Fibroblast of skin of back (primary cell): ENCODE results near the gene GHSR. TPM values are rescaled to one million over a fixed set of nuclear protein-coding genes. Genes with fewer than 3 reads are reported as not detected.

ENCODE experiments used
- DNase-seq: peaks from one replicate; pipeline ENCODE4 v3.0.0-alpha.2; 2013
- polyA plus RNA-seq, 2 experiments: library from polyadenylated mRNA; unstranded; fragments of 120-200 nt; gene quantifications; one replicate each; pipeline ENCODE4 v1.2.1, GENCODE V29; 2013; ENCODE audit not compliant: insufficient read length in 2 of 2

Gene GHSR, protein sequence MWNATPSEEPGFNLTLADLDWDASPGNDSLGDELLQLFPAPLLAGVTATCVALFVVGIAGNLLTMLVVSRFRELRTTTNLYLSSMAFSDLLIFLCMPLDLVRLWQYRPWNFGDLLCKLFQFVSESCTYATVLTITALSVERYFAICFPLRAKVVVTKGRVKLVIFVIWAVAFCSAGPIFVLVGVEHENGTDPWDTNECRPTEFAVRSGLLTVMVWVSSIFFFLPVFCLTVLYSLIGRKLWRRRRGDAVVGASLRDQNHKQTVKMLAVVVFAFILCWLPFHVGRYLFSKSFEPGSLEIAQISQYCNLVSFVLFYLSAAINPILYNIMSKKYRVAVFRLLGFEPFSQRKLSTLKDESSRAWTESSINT
- not detected for polyA plus RNA-seq (2013, experiment 1 of 2; ENCODE audit: insufficient read length)
- not detected for polyA plus RNA-seq (2013, experiment 2 of 2; ENCODE audit: insufficient read length)

DNA sequence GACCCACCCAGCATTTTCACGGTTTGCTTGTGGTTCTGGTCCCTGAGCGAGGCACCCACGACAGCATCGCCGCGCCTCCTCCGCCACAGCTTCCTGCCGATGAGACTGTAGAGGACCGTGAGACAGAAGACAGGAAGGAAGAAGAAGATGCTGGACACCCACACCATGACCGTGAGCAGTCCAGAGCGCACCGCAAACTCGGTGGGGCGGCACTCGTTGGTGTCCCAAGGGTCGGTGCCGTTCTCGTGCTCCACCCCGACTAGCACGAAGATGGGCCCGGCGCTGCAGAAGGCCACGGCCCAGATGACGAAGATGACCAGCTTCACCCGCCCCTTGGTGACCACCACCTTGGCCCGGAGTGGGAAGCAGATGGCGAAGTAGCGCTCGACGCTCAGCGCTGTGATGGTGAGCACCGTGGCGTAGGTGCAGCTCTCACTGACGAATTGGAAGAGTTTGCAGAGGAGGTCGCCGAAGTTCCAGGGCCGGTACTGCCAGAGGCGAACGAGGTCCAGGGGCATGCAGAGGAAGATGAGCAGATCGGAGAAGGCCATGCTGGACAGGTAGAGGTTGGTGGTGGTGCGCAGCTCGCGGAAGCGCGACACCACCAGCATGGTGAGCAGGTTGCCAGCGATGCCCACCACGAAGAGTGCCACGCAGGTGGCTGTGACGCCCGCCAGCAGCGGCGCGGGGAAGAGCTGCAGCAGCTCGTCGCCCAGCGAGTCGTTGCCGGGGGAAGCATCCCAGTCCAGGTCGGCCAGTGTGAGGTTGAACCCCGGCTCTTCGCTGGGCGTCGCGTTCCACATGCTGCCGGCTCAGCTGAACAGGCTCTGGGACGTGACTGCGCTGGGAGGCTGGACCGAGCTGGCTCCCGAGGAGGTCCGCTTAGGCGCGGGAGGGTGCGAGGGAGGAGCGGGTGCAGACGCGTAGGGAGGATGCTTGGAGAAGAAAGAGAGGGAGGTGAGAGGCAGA, at the start of gene GHSR:
GHSR (minus strand) TSS at position 846 of the 969 bp plus-strand sequence; CDS start at position 803, 43 bp downstream.
- no peak for DNase-seq

DNA sequence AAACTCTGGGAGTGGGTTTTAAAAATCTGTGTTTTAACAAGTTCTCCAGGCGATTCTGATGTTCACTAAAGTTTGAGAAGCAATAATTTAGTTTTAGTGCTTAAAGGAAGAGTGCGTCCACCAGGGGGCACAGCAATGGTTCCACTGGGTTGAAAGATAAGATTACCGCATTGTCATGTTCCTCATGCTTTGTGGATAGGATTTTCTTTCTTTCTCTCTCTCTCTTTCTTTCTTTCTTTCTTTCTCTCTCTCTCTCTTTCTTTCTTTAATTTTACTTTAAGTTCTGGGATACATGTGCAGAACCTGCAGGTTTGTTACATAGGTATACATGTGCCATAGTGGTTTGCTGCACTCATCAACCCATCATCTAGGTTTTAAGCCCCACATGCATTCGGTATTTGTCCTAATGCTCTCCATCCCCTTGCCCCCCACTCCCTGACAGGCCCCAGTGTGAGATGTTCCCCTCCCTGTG, 42.0 kb upstream of the GHSR start:
- peak; percentile 62 for DNase-seq

DNA sequence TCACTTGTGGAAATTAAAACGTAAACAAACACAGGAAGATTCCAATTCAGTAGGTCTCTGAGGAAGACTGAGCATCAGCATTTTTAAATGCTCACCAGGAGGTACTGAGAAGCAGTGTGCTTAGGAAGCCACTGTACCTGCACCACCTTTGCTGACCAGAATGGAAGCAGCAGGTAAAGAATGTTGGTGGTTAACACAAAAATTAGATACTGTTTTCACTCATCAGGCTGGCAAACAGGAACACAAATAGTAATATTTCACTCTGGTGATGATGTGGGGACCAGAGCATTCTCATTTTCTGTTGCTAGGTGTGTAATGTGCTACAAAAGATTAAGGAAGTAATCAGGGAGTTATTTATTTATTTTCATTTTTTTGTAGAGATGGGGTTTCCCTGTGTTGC, 29.9 kb upstream of the GHSR start:
- no peak for DNase-seq

DNA sequence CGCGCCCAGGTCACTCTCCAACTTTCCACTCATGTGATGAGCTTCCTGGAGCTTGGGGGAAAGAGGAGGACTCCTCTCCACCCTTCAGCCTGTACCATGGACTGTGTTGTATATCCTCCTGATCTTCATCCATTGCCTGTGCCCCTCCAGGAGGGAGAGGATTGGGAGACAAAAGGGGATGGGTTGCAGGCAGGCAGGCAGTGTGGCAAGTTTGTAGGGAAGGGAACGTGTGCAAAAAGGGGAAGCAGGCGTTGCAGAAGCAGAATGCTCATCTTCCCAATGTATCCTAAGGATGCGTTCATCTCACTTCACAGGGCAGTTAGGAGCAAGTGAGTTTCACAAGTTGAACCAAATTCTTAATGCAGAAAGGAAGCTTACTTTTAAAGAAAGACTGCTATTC, 28.1 kb upstream of the GHSR start:
- no peak for DNase-seq

DNA sequence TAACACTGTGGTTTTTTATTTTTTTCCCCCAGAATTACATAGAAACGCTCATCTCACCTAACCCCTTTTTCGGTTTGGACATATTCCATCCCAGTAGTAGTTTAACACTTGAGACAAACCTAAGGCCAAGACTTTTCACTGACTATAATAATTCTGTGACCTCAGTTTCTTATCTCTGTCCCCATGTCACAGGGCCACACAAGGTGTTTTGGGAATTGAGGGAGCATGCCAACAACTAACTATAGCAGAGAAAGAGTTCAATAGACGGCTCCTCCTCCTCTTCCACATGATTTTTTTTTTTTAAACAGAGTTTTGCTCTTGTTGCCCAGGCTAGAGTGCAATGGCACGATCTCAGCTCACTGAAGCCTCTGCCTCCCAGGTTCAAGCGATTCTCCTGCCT, 27.4 kb upstream of the GHSR start:
- no peak for DNase-seq

DNA sequence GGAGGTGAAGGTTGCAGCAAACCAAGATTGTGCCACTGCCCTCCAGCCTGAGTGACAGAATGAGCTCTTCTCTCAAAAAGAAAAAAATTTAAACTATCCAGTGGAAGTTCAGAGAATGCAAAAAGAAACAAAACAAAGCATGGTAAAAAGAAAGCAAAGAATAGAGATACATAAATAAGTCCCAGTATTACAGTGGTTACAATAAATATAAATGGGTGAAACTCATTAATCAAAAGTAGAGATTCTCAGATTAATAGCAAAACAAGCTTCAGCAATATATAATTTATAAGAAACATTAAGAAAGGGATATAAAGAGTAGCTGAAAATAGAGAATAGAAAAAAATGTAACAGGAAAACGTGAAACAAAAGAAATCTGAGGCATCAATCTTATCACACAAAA, 23.6 kb upstream of the GHSR start:
- DNase-seq = no peak

DNA sequence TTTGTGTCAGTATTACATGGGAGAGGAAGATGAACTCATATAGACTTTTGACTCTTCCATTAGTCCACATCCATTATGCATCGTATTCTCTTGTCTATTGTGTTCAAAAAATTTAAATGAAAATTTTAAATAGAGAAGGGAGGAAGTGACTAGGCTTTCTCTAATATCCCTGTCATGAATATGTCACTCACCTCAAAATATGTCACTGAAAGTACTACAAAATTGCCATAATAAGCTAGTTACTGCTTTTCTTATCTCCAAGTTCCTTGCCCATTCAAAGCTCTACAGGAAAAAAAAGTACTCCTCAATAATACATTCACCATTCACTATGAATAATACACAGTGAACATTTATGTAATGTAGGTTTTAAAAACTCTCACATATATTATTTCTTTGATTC, 22.3 kb upstream of the GHSR start:
- no peak for DNase-seq

DNA sequence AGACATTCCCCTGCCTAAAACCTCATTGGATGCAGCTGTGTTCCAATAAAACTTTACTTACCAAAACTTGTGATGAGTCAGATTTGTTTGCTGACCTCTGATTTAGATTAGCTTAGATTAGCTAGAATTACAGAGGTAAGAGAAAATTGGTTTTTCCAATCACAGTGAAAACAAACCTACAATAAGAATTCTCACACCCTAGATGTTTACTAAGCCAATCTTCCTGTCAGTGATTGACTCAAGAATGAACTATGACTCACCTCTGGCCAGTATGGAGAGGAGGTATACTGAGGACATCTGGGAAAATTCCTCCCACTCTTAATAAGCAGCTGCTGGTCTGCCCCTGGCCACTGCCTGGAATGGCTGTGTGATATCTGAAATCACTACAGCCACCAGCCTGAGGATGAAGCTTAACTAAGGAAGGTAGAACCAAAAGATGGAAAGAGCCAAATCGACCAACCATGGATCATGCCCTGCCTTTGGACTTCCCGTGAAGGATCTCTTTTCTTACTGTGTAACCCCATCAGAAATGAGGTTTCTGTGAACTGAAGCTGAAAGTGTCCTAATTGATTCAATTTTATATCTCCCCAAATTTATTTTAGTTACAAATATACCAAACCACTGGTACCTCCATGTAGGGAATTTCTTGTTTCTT, 19.0 kb upstream of the GHSR start:
- DNase-seq = peak; percentile 46

DNA sequence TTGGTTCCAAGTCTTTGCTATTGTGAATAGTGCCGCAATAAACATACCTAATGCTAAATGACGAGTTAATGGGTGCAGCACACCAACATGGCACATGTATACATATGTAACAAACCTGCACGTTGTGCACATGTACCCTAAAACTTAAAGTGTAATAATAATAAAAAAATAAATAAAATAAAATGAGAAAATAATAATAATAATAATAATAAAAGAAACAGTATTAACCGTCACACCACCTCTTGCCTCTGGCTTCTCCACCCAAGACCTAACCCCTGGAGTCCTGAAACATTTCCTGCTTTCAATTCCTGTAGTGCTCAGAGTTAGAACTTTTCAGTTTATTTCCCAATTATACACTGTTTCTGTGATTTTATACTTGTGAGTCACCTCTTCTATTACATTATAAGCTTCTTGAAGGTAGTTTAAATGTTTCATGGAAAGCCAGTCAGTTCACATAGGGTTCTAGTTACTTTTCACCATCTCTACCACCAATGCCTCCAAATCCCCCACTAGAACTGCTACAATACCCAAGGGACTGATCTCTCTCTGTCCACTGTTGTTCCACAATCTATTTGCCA, 18.4 kb upstream of the GHSR start:
- DNase-seq = no peak

DNA sequence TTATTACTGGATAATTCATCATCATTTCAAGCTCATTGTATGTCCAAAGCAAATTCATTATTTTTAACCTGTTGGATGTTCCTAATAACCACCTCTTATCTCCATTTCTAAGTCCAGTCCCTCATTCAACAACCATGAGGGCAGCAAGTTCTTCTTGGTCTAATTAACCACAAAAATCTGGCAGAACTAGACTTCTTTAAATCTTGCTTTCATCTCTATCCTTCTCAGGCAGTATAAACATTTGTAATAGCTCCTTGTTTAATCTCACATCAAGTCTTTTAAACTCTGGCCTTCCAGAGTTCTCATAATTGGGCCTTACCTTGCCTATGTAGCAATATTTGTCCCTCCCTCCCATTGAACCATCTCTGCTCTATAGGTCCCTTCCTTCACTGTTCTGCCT, 17.0 kb upstream of the GHSR start:
- no peak for DNase-seq

DNA sequence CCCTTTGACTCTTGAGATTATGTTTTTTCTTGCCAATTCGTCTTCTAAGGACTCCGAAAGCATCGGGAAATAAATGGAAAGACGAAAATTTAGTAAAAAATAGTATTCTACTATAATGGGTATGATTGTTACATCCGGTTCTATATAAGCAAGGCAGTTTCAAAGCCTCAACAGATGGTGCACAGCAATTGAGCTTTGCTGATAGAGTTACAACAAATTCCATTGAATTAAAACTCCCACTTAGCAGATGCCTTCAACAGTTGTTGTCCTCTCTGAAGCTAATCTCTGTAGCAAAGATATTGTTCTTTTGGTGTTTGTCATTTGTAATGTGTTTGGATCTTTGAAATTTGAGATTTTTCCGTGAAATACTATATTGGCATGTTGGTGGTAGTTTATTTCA, 16.1 kb upstream of the GHSR start:
- no peak for DNase-seq

DNA sequence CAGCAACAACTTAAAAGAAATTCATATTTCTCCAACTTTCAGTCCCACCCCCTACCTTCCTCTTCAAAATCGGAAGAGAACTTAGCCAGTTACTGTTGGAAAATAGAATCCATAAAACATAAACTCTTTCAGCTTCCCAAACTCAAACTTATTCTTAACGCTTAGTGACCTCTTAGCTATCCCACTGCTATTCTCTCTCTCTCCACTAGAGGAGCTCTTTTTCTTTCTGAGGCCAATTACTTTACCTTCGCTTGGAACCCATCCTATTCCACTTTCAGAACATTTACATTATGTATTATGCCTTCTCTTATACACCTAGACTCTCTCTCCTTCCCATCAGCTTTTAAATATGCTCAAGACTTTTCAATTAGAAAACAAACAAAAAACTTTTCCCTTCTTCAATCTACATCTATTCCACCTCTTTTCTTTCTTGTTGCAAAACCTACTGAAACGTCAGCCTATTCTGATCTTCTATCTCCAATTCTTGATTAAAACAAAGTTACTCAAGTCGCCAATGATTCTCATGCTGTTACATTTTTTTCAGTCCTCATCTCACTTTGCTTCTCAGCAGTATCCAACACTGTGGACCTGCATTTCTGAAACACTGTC, 13.4 kb upstream of the GHSR start:
- DNase-seq = peak; percentile 35

DNA sequence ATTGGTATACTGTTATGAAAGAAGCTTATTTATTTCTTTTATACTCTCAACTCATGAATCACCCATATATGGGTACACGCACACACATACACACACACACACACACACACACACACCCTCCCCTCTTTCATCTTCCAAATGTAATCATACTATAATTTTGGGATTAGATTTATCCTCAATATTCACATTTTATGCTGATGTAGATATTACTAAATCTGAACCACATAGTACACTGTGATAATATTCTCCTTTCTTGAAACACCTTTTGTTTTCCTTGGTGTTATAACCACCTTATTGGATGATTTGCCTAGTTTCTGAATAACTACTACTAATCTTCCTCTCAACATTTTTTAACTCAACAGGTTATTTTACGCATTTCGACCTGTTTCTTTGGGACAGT, 8.1 kb upstream of the GHSR start:
- no peak for DNase-seq

DNA sequence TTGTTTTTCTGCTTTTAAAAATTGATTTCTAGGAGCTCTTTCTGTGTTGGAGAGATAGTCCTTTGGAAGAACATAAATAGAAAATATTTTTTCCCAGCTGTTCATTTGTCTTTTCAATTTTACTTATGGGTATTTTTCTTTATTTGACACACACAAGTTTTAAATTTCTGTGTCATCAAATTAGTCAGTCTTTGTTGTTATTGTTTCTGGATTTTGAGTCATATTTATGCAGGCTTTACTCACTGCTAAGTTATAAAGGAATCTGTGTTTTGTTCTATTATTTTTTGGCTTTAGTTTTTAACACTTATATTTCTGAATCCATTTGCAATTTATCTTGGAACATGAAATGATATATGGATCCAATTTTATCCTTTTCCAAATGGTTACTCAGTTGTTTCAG, 5.9 kb upstream of the GHSR start:
- DNase-seq = no peak

DNA sequence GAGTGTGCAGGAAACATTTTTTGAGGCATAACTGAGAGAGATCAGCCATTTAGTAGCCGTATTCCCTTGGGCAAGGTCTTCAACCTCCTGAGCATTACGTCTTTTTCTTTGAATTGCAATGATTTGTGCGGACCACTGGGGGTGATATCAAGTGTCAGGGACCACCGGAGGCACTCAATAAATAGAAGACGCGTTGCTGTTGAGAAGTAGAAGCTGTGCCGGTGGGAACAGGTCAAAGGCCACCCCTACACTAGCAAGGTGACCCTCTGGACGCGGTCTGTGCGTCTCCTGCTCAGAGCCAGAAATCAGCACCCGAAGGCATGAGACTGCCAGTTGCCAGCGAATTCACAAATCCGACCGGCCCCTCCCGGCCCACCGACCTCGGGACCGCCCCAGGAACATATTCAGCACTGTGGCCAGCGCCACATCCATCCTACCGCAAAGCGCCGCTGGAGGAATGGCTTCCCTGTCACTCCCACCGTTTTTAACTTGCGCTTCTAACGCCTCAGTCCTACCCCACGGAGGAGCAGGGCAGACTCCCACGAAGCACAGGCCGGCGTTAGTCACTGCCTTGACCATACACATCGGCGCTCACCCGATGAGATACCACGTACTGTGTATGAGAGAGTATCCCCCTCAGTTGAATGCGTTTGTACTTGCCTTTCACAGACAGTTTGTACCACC, 1.4 kb upstream of the GHSR start:
- peak; percentile 48 for DNase-seq

DNA sequence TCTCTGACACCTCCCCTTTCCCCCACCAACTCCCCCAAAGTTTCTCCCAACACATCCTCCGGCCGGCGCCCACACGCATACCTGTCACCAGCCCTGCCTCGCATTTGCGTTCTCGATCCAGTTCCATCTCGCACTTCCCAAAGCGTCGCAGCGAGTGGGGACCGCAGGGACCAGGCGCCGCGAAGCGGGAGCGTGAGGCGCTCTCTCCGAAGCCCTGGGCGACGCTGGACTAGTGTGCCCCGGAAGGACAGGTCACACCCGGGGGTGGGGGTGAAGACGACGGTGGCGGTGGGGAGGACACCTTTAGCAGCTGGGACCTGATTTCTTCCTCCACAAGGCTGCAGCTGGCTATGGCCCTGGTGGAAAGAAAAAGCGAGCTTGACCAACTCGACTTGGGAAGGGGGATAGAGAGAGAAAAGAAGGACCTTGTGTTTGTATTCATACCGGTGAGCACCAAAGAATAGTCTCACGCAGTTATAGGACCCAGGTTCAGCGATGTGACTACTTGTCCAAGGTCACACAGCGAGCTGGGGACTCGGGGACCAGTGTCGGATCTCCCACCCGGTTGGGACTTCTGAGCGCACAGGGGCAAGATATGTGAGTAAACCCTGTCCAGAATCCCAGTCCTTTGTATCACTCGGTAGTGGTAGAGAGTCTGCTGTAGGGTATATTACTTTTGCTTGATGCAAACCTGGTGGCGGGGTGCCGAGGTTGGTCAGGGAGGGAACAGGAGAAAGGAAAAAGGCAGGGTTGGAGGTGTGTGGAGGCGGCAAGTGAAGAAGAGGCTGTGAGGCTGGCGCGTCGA, 607 bp upstream of the GHSR start:
- no peak for DNase-seq

DNA sequence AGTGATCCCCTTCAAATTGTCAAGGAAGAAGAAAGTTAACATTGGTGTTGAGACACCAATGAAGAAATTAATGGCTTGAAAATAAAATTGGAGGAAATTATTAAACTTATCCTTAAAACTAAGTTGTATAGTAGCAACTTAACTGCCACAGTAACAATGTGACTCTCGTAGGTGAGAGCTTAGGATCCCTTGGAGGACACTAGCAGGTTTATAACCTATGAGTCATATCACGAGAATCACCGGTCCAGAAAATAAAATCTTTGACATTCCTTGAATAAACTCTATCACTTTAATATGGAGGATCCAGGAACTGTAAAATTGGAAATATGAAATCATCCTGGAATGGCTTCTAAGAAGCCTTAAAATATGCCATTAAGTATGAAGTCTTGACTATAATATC, 2.1 kb downstream of the GHSR start:
- DNase-seq = no peak

DNA sequence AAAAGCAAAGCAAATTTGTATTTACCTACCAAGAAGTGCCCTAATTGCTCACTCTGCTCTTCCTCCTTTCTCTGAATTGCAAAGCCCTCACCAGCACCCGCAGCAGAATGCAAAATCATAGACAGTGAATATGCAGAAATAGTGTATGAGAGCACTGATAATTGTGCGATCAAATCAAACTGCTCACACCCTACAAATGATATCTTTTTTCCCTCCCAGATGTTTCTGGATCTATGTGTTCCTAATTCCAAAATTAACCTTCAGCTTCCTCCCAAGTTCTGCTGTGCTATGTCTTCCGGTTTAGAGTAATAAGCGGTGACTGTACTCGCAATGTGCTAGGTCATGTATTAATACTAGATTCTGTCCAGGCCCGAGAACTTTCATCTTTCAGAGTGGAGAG, 3.4 kb downstream of the GHSR start:
- DNase-seq = no peak

DNA sequence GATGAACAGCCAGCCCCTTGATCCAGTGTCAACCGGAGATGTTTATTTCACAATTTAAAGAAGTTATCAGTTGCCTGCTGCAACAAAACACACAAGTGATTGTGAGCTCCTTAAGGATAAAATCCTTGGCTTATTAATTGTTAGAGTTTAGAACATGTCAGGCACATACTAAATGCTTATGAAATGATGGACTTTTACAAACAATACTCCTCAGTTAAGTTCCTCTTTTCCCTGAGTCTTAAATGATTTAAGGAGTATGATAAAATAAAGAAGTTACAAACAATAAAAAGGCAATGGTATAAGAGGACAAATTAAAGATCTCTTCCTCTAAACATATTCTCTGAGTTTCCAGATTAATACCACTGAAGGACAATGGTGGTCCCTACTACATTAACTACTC, 5.7 kb downstream of the GHSR start:
- no peak for DNase-seq

DNA sequence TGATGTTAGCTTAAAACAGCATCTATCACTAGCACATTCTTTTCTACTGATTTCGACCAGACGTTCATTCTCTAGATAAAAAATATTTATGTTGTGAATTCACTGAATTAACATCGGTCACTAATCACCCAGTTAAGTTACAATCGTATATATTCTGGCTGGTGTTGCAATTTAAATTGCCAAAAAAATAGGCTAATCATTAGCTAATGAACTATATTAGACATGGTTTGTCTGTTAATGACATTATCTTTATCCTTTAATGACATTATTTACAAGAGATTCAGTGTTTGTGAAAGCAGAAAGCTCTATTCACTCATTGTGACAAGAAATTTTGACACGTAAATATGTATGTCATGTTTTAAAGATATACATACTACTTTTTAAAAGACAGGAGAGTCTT, 6.7 kb downstream of the GHSR start:
- DNase-seq = no peak

DNA sequence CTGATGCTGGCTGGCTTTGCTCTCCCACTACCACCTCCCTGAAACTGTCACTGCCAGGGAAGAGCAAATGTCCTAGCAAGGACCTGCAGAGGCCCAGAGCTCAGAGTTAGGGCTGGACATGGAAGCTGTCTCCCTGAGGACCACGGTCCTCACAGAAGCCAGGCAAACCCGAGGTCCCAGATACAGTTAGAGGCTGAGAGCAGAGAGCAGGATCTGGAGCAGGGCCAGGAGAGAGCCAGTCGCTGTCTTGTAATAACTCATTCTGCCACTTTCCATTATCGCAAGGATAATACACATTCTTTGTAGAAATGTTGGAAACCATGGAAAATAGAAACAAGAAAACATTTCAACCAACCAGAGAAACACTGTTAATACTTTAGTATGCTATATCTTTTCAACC, 10.1 kb downstream of the GHSR start:
- no peak for DNase-seq
